Common myeloid progenitor, CD34-positive (primary cell): ENCODE data around the gene BRINP2.

ENCODE experiments used
- CTCF ChIA-PET: fragments of 350-600 bp; sonication (Branson Sonifier 250); formaldehyde crosslinking; loops from one replicate; lab custom pipeline; 2021; ENCODE audit warnings: antibody characterized with exemption; lab: Charles Lee
- POLR2A ChIA-PET: fragments of 350-600 bp; sonication (Branson Sonifier 250); formaldehyde crosslinking; loops from one replicate; lab custom pipeline; 2021; ENCODE audit warnings: antibody characterized with exemption; lab: Charles Lee
- DNase-seq, 3 donors: peaks; one replicate each; pipeline versions ENCODE4 v3.0.0 to v3.0.0-alpha.2; 2013
- H3K27ac ChIP-seq, 2 experiments: 1 replicate in 1 of 2; 2 replicates in 1 of 2; pipeline ENCODE4 v1.7.0; 2013; ENCODE audit warnings: inconsistent platforms in 2 of 2, low read length in 2 of 2, mild to moderate bottlenecking in 2 of 2, low read depth in 1 of 2, moderate library complexity in 1 of 2; ENCODE audit not compliant: severe bottlenecking in 2 of 2, insufficient read depth in 1 of 2, poor library complexity in 1 of 2
- H3K27me3 ChIP-seq, 5 experiments: replicated peaks in 2 of 5; 1 replicate in 3 of 5; 2 replicates in 2 of 5; pipeline versions ENCODE4 v1.6.1 to v1.7.0; 2013; ENCODE audit warnings: low read length in 4 of 5, mild to moderate bottlenecking in 2 of 5, moderate library complexity in 2 of 5, inconsistent platforms in 1 of 5; ENCODE audit not compliant: insufficient read depth in 5 of 5, control insufficient read depth in 4 of 5
- H3K36me3 ChIP-seq, 4 experiments: 1 replicate in 2 of 4; 2 replicates in 2 of 4; pipeline versions ENCODE4 v1.6.1 to v1.7.0; 2013; ENCODE audit warnings: low read length in 3 of 4, control low read depth in 1 of 4, mild to moderate bottlenecking in 1 of 4; ENCODE audit not compliant: control insufficient read depth in 4 of 4, insufficient read depth in 4 of 4
- H3K4me1 ChIP-seq, 4 experiments: 1 replicate in 3 of 4; 2 replicates in 1 of 4; pipeline versions ENCODE4 v1.6.1 to v1.7.1; 2013; ENCODE audit warnings: low read length in 3 of 4, mild to moderate bottlenecking in 3 of 4, control low read depth in 1 of 4, inconsistent platforms in 1 of 4, moderate library complexity in 1 of 4; ENCODE audit not compliant: control insufficient read depth in 4 of 4, insufficient read depth in 4 of 4; ENCODE audit errors: control extremely low read depth in 1 of 4
- H3K4me3 ChIP-seq, 7 experiments: 1 replicate in 4 of 7; 2 replicates in 3 of 7; pipeline versions ENCODE4 v1.5.1 to v1.7.0; 2013; ENCODE audit warnings: mild to moderate bottlenecking in 7 of 7, low read length in 6 of 7, moderate library complexity in 6 of 7, inconsistent platforms in 2 of 7, low read depth in 2 of 7, control low read depth in 1 of 7; ENCODE audit not compliant: insufficient read depth in 4 of 7, control insufficient read depth in 1 of 7; ENCODE audit errors: extremely low read depth in 1 of 7
- H3K9me3 ChIP-seq, 5 experiments: 1 replicate in 4 of 5; 2 replicates in 1 of 5; pipeline versions ENCODE4 v1.6.1 to v1.7.1; 2013; ENCODE audit warnings: low read length in 4 of 5, mild to moderate bottlenecking in 2 of 5, inconsistent platforms in 1 of 5, low read depth in 1 of 5, moderate library complexity in 1 of 5; ENCODE audit not compliant: control insufficient read depth in 4 of 5, insufficient read depth in 2 of 5; ENCODE audit errors: control extremely low read depth in 1 of 5
- WGBS: methylation state at CpG from one replicate; pipeline ENCODE4 v1.1.5; 2013; ENCODE audit not compliant: insufficient coverage; 5-methylcytosine and 5-hydroxymethylcytosine counted together

BRINP2 gene

DNA sequence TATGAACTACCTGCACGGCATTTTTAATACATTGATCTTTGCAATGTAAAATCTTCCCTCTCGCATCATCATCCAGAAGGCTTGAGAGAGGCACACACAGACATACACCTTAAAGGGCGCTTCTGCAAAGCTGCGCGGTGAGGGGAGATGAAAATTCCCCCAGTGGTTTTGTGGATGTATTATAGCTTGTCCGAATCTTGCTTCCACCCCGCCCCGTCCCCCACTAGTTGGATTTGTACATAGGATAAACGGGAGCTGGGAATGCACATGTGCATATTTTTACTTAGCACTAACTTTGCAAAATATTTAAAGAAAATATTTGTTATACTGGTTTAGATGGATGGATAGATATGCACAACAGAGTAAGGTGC, 5.7 kb upstream of the BRINP2 start:
- DNase-seq = no peak
- no CpG with 5 or more reads among the region's 9 CpGs for WGBS
- no peak overlapping the region for H3K27ac ChIP-seq
- no peak overlapping the region for H3K4me3 ChIP-seq
- H3K36me3 ChIP-seq = no peaks in the 10 kb centered on the region
- POLR2A ChIA-PET = no interaction called here
- peaks cover 0 to 2% (median 0%) of the 10 kb centered on the region in 4 experiments for H3K4me1 ChIP-seq
- H3K9me3 ChIP-seq = peaks cover 0 to 3% (median 0%) of the 10 kb centered on the region in 5 experiments
- H3K27me3 ChIP-seq = peaks cover 20 to 78% (median 37%) of the 10 kb centered on the region in 5 experiments
- CTCF ChIA-PET = interaction anchor here (1.3 kb wide), 1 partner anchor 24 kb away, joined by 3 read pairs; no protein-coding TSS in a partner anchor

DNA sequence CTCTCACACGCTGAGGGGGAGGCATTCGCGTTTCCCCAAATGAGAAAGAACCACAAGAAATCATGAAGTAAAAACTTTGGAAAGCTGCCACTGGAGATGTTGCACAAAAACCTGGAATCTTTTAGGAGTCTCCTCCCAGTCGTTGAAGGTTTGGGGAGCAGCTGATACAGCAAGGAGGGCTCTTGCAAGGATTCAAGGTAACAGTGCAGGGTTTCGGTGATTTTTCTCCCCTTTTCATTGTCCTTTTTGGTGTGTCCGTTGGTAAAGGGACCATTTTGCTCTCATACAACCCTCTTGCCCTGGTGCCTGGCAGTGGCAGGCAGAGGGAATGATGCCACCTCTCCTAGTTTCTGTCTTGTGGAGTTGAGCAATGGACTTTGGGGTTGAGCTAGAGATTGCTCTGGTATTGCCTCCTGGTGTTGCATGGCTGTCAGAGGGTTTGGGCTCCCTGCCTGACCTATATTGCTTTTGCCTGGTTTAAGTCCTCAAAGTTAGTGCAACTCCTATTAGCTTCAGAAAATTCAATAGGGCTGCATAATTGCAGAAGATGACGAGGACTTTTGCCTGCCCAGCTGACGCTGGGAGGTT, 872 bp downstream of the BRINP2 start:
- H3K36me3 ChIP-seq = no peaks in the 10 kb centered on the region
- H3K27ac ChIP-seq = no peak overlapping the region
- no peak for DNase-seq
- H3K4me1 ChIP-seq = peaks cover 0 to 5% (median 2%) of the 10 kb centered on the region in 4 experiments
- H3K9me3 ChIP-seq = peaks cover 0 to 2% (median 0%) of the 10 kb centered on the region in 5 experiments
- 13% methylated on average over 8 of the region's 8 CpGs for WGBS
- no peak overlapping the region for H3K4me3 ChIP-seq
- H3K27me3 ChIP-seq = peaks cover 16 to 65% (median 25%) of the 10 kb centered on the region in 5 experiments
- ChIA-PET CTCF (interaction anchor here (1.0 to 1.8 kb wide), 2 partner anchors 10 to 11 kb away, joined by 3 to 6 read pairs; no protein-coding TSS in a partner anchor), POLR2A (no interaction called here)

DNA sequence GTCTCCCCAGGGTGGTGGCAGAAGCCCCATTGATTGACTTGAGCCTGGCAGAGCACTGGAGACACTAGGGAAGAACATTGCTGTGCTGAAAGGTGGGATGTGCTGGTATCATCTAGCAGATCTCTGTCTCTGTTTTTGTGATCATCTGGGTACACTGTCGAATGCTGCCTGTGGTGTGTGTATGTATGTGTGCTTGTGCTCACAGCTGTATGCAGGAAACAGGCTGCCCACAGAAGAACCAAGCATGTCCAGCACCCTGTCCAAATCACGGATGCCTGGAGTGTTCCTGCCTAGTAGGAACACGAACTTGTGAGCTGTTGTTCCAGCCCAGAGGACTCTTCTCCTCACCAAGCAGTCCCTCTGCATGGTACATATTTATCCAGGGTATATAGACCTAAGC, 1.5 kb downstream of the BRINP2 start:
- no peak overlapping the region for H3K27ac ChIP-seq
- DNase-seq = no peak
- H3K9me3 ChIP-seq = peaks cover 0 to 2% (median 0%) of the 10 kb centered on the region in 5 experiments
- no peaks in the 10 kb centered on the region for H3K36me3 ChIP-seq
- 63% methylated on average over 2 of the region's 3 CpGs for WGBS
- H3K4me1 ChIP-seq = peaks cover 0 to 5% (median 2%) of the 10 kb centered on the region in 4 experiments
- no peak overlapping the region for H3K4me3 ChIP-seq
- ChIA-PET CTCF (interaction anchor here (1.0 to 1.8 kb wide), 2 partner anchors 9 to 12 kb away, joined by 3 to 6 read pairs; no protein-coding TSS in a partner anchor), POLR2A (no interaction called here)
- H3K27me3 ChIP-seq = peaks cover 11 to 64% (median 25%) of the 10 kb centered on the region in 5 experiments

DNA sequence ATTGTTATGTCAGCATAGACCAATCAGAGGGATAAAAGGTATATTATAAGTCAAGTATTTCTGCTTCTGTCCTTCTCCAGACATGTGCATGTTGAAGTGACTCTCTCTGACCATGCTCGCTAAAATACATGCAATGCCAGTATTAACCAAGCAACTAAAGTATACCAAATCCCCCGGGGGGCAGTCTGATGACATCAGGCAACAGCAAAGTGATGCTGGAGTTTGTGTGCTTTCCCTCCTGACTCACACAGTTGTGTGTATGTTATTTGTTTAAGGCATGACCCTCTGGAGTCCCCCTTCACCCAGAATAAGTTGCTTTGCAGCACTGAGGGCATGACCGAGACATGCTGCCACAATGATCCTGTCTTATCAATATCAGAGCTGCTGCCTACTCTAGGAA, 2.1 kb downstream of the BRINP2 start:
- Histone ChIP-seq H3K27ac (no peak overlapping the region), H3K4me1 (peaks cover 0 to 5% (median 2%) of the 10 kb centered on the region in 4 experiments), H3K36me3 (no peaks in the 10 kb centered on the region), H3K4me3 (no peak overlapping the region), H3K27me3 (peaks cover 11 to 63% (median 25%) of the 10 kb centered on the region in 5 experiments), H3K9me3 (peaks cover 0 to 2% (median 0%) of the 10 kb centered on the region in 5 experiments)
- no peak for DNase-seq
- POLR2A ChIA-PET = no interaction called here
- CTCF ChIA-PET = interaction anchor here (0.6 to 1.8 kb wide), 3 partner anchors 8 to 24 kb away, joined by 3 to 6 read pairs (median 4); no protein-coding TSS in a partner anchor
- WGBS = 100% methylated on average over 1 of the region's 3 CpGs

DNA sequence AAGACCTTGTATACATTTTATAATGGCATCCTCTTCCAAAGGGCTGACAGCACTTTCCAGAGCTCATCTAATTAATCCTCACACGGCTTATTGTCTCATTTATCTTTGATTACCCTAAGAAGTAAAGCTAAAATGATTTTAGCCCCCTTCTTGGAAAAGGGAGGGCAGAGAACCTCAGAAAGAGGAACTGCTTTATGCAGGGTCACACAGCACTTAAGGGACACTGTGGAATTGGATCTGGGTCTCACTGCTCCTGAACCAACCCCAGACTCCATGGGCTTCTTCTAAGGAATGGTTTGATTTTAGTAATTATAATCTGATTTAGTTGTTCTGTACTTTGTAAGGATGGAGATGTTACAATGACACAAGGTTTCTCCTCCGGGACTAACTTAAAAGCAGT, 3.2 kb downstream of the BRINP2 start:
- H3K27me3 ChIP-seq = peaks cover 9 to 58% (median 19%) of the 10 kb centered on the region in 5 experiments
- ChIA-PET CTCF (no interaction called here), POLR2A (no interaction called here)

DNA sequence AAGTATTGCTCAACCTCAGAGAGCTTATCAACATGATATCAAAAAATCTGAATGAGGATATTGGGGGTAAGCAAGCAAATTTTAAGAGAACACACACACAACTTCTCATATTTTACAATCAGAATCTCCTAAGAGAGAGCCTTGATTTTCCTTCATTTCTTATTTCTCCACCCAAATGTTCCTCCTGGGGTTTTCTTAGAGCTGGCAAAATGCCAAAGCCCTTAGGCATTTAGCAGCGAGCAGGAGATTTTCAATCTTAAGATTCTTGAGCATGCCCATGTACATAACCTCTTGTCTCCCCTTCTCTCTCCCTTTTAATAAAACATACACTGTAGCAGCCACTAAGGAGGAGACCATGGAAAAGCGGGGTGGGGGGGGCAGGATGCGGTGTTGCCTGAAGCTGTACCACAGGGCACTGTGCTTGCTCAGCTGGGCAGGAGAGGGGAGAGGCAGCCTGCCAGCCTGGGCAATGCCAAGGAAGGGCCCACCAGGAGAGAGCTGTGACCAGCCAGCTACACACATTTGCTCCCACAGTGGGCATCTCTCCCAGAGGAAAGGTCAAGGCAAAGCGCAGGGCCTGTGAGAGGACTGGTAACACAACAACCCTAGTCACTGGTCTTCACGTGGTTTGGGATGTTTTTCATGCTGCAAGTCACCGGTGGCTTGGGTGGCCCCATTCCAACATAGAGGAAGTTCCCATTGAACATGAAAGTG, 4.3 kb downstream of the BRINP2 start:
- peaks cover 7 to 48% (median 21%) of the 10 kb centered on the region in 5 experiments for H3K27me3 ChIP-seq
- WGBS = 67% methylated on average over 1 of the region's 6 CpGs
- ChIA-PET POLR2A (no interaction called here), CTCF (no interaction called here)
- H3K4me1 ChIP-seq = peaks cover 0 to 5% (median 2%) of the 10 kb centered on the region in 4 experiments
- no peaks in the 10 kb centered on the region for H3K36me3 ChIP-seq
- H3K4me3 ChIP-seq = no peak overlapping the region
- H3K9me3 ChIP-seq = peaks cover 0 to 2% (median 0%) of the 10 kb centered on the region in 5 experiments
- no peak overlapping the region for H3K27ac ChIP-seq
- DNase-seq = no peak

More for the DNA sequence above, 3.2 kb downstream of the BRINP2 start:
- Histone ChIP-seq H3K4me3 (no peak overlapping the region), H3K4me1 (peaks cover 0 to 5% (median 2%) of the 10 kb centered on the region in 4 experiments), H3K36me3 (no peaks in the 10 kb centered on the region), H3K27ac (no peak overlapping the region), H3K9me3 (peaks cover 0 to 2% (median 0%) of the 10 kb centered on the region in 5 experiments)
- WGBS = 76% methylated on average over 2 of the region's 2 CpGs
- DNase-seq = no peak
